HepG2 (cell line): ENCODE results near the gene VSTM5. TPM values are rescaled to one million over a fixed set of nuclear protein-coding genes. Genes with fewer than 3 reads are reported as not detected.

Experiments used
- AGO2 ChIP-seq: fragments of 200-400 bp; formaldehyde crosslinking; optimal IDR thresholded peaks from 2 replicates; pipeline ENCODE3; 2017; ENCODE audit warnings: mild to moderate bottlenecking, low read depth, low read length, moderate library complexity
- ESRRA ChIP-seq: sonication (generic); formaldehyde crosslinking; IDR thresholded peaks from 2 replicates; pipeline ENCODE4 v1.5.1; 2020; ENCODE audit warnings: mild to moderate bottlenecking, low read depth, missing genetic modification reagents
- HDAC2 ChIP-seq: sonication (generic); formaldehyde crosslinking; IDR thresholded peaks from 2 replicates; pipeline ENCODE4 v1.4.0; 2020; ENCODE audit warnings: missing genetic modification reagents
- HOXA7 ChIP-seq: sonication (generic); formaldehyde crosslinking; IDR thresholded peaks from 2 replicates; pipeline ENCODE4 v1.8.1; 2022; ENCODE audit warnings: mild to moderate bottlenecking, missing genetic modification reagents, moderate library complexity
- ISL2 ChIP-seq: sonication (generic); formaldehyde crosslinking; IDR thresholded peaks from 2 replicates; pipeline ENCODE4 v1.5.0; 2020; ENCODE audit warnings: missing genetic modification reagents
- MAFG ChIP-seq: sonication (generic); formaldehyde crosslinking; IDR thresholded peaks from 2 replicates; pipeline ENCODE4 v1.5.1; 2020; ENCODE audit warnings: mild to moderate bottlenecking, missing genetic modification reagents
- MBNL3 ChIP-seq: fragments of 250-450 bp; sonication (Bioruptor Pico); conservative IDR thresholded peaks from 2 replicates; pipeline ENCODE4 v1.8.0; 2022; ENCODE audit warnings: mild to moderate bottlenecking, inconsistent platforms
- NR1H2 ChIP-seq: sonication (generic); formaldehyde crosslinking; IDR thresholded peaks from 2 replicates; pipeline ENCODE4 v1.8.1; 2022; ENCODE audit warnings: low read depth, missing genetic modification reagents, borderline replicate concordance
- XBP1 ChIP-seq: sonication (generic); formaldehyde crosslinking; IDR thresholded peaks from 2 replicates; pipeline ENCODE4 v1.5.0; 2020; ENCODE audit warnings: missing genetic modification reagents
- ZFP90 ChIP-seq: sonication (generic); formaldehyde crosslinking; IDR thresholded peaks from 2 replicates; pipeline ENCODE4 v1.8.0; 2022; ENCODE audit warnings: missing genetic modification reagents, mild to moderate bottlenecking, inconsistent platforms, borderline replicate concordance
- ZNF441 ChIP-seq: sonication (generic); formaldehyde crosslinking; IDR thresholded peaks from 2 replicates; pipeline ENCODE4 v1.7.0; 2021; ENCODE audit warnings: missing genetic modification reagents, borderline replicate concordance
- ZNF484 ChIP-seq: sonication (generic); formaldehyde crosslinking; IDR thresholded peaks from 2 replicates; pipeline ENCODE4 v1.5.1; 2020; ENCODE audit warnings: mild to moderate bottlenecking, low read depth, missing genetic modification reagents, borderline replicate concordance
- ZNF563 ChIP-seq: sonication (generic); formaldehyde crosslinking; IDR thresholded peaks from 2 replicates; pipeline ENCODE4 v1.8.0; 2022; ENCODE audit warnings: mild to moderate bottlenecking, moderate library complexity, missing genetic modification reagents
- ZNF569 ChIP-seq: sonication (generic); formaldehyde crosslinking; IDR thresholded peaks from 2 replicates; pipeline ENCODE4 v1.5.0; 2020; ENCODE audit warnings: mild to moderate bottlenecking, missing genetic modification reagents, moderate library complexity, borderline replicate concordance
- ZNF780A ChIP-seq: sonication (generic); formaldehyde crosslinking; IDR thresholded peaks from 2 replicates; pipeline ENCODE4 v1.8.0; 2022; ENCODE audit warnings: mild to moderate bottlenecking, missing genetic modification reagents, moderate library complexity
- ZNF788 ChIP-seq: sonication (generic); formaldehyde crosslinking; IDR thresholded peaks from 2 replicates; pipeline ENCODE4 v1.5.0; 2020; ENCODE audit warnings: mild to moderate bottlenecking, missing genetic modification reagents, borderline replicate concordance
- polyA plus RNA-seq, 8 experiments: library from polyadenylated mRNA; depleted of rRNA in 3 of 8; stranded (reverse) in 7 of 8; unstranded in 1 of 8; fragments of >200 nt; fragmentation: Illumina TruSeq in 4 of 8; extraction: Trizol in 4 of 8; gene quantifications; 2 replicates each; pipeline versions ENCODE4 v1.2.1 to v1.2.3, GENCODE V29; 2011 to 2016; ENCODE audit warnings: low read depth in 4 of 8, missing spikeins in 1 of 8, mixed read lengths in 1 of 8; ENCODE audit not compliant: insufficient read depth in 1 of 8
- total RNA-seq, 5 experiments: library from RNA; depleted of rRNA; stranded (reverse); fragments of >200 nt; fragmentation: Illumina TruSeq; extraction: Trizol; gene quantifications; 2 replicates each; pipeline ENCODE4 v1.2.3, GENCODE V29; 2016; ENCODE audit warnings: low read depth in 1 of 5
- TF ChIP-seq, protein P1 (sequence below): sonication (generic); formaldehyde crosslinking; IDR thresholded peaks from 2 replicates; pipeline ENCODE4 v1.5.1; 2020; ENCODE audit warnings: mild to moderate bottlenecking, missing genetic modification reagents, moderate library complexity
- TF ChIP-seq, protein P2 (sequence below): sonication (generic); formaldehyde crosslinking; IDR thresholded peaks from 2 replicates; pipeline ENCODE4 v1.4.0; 2020; ENCODE audit warnings: missing genetic modification reagents
- TF ChIP-seq, protein P3 (sequence below): sonication (generic); formaldehyde crosslinking; IDR thresholded peaks from 2 replicates; pipeline ENCODE4 v1.4.0; 2020; ENCODE audit warnings: missing genetic modification reagents
- TF ChIP-seq, protein P4 (sequence below): sonication (generic); formaldehyde crosslinking; IDR thresholded peaks from 2 replicates; pipeline ENCODE4 v1.4.0; 2020; ENCODE audit warnings: missing genetic modification reagents

VSTM5 gene
- total and polyA plus RNA-seq, 2 of the 13 experiments (the other 11 are each of a cell fraction or from before 2014, with no cell fraction given): not detected

DNA sequence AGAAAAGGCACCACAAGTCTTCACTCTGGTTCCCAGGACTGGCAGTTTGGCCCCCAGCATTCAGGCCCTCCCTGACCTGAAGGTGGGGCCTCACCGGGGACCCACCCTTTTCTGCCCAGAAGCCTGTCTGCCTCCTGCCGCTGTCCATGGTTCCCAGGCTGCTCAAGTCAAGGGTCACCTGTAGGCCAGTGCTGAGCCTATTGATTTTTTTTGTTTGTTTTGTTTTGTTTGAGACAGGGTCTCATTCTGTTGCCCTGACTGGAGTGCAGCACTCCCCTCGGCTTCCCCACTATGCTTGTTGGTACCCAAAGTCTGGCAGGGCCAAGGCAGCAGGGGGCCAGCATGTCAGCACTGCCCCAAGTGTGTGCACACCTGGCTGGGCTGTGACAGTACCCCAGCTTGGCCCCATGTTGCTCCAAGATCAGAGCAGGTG is 77.4 kb downstream of the VSTM5 start (continued):
- TF ChIP-seq, protein P1, sequence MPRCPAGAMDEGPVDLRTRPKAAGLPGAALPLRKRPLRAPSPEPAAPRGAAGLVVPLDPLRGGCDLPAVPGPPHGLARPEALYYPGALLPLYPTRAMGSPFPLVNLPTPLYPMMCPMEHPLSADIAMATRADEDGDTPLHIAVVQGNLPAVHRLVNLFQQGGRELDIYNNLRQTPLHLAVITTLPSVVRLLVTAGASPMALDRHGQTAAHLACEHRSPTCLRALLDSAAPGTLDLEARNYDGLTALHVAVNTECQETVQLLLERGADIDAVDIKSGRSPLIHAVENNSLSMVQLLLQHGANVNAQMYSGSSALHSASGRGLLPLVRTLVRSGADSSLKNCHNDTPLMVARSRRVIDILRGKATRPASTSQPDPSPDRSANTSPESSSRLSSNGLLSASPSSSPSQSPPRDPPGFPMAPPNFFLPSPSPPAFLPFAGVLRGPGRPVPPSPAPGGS: 0 out of 2 replicates have a peak, but pooled peaks have one; percentile 36
- TF ChIP-seq ZNF569 (CRISPR knock-in tag) (no peak), XBP1 (CRISPR knock-in tag) (no peak), ZNF563 (CRISPR knock-in tag) (0 out of 2 replicates have a peak, but pooled peaks have one; percentile 66), ZNF441 (CRISPR knock-in tag) (0 out of 2 replicates have a peak, but pooled peaks have one; percentile 69), ESRRA (CRISPR knock-in tag) (peak; percentile 55; the same call in 1 of the 2 replicates), MAFG (CRISPR knock-in tag) (no peak), NR1H2 (CRISPR knock-in tag) (peak; percentile 58; the same call in 1 of the 2 replicates), ZNF484 (CRISPR knock-in tag) (peak; percentile 83; the same call in 1 of the 2 replicates), HDAC2 (CRISPR knock-in tag) (peak; percentile 82; the same call in 1 of the 2 replicates), ZFP90 (CRISPR knock-in tag) (peak; percentile 60; the same call in 1 of the 2 replicates), ZNF788 (peak; percentile 61; the same call in 1 of the 2 replicates), ZNF780A (no peak), AGO2 (no peak), MBNL3 (CRISPR knock-in tag) (no peak), HOXA7 (CRISPR knock-in tag) (no peak), ISL2 (CRISPR knock-in tag) (no peak)
- TF ChIP-seq, protein P2, sequence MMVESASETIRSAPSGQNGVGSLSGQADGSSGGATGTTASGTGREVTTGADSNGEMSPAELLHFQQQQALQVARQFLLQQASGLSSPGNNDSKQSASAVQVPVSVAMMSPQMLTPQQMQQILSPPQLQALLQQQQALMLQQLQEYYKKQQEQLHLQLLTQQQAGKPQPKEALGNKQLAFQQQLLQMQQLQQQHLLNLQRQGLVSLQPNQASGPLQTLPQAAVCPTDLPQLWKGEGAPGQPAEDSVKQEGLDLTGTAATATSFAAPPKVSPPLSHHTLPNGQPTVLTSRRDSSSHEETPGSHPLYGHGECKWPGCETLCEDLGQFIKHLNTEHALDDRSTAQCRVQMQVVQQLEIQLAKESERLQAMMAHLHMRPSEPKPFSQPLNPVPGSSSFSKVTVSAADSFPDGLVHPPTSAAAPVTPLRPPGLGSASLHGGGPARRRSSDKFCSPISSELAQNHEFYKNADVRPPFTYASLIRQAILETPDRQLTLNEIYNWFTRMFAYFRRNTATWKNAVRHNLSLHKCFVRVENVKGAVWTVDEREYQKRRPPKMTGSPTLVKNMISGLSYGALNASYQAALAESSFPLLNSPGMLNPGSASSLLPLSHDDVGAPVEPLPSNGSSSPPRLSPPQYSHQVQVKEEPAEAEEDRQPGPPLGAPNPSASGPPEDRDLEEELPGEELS (CRISPR knock-in tag): peak; percentile 71
- TF ChIP-seq, protein P3, sequence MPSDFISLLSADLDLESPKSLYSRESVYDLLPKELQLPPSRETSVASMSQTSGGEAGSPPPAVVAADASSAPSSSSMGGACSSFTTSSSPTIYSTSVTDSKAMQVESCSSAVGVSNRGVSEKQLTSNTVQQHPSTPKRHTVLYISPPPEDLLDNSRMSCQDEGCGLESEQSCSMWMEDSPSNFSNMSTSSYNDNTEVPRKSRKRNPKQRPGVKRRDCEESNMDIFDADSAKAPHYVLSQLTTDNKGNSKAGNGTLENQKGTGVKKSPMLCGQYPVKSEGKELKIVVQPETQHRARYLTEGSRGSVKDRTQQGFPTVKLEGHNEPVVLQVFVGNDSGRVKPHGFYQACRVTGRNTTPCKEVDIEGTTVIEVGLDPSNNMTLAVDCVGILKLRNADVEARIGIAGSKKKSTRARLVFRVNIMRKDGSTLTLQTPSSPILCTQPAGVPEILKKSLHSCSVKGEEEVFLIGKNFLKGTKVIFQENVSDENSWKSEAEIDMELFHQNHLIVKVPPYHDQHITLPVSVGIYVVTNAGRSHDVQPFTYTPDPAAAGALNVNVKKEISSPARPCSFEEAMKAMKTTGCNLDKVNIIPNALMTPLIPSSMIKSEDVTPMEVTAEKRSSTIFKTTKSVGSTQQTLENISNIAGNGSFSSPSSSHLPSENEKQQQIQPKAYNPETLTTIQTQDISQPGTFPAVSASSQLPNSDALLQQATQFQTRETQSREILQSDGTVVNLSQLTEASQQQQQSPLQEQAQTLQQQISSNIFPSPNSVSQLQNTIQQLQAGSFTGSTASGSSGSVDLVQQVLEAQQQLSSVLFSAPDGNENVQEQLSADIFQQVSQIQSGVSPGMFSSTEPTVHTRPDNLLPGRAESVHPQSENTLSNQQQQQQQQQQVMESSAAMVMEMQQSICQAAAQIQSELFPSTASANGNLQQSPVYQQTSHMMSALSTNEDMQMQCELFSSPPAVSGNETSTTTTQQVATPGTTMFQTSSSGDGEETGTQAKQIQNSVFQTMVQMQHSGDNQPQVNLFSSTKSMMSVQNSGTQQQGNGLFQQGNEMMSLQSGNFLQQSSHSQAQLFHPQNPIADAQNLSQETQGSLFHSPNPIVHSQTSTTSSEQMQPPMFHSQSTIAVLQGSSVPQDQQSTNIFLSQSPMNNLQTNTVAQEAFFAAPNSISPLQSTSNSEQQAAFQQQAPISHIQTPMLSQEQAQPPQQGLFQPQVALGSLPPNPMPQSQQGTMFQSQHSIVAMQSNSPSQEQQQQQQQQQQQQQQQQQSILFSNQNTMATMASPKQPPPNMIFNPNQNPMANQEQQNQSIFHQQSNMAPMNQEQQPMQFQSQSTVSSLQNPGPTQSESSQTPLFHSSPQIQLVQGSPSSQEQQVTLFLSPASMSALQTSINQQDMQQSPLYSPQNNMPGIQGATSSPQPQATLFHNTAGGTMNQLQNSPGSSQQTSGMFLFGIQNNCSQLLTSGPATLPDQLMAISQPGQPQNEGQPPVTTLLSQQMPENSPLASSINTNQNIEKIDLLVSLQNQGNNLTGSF (CRISPR knock-in tag): no peak
- TF ChIP-seq, protein P4, sequence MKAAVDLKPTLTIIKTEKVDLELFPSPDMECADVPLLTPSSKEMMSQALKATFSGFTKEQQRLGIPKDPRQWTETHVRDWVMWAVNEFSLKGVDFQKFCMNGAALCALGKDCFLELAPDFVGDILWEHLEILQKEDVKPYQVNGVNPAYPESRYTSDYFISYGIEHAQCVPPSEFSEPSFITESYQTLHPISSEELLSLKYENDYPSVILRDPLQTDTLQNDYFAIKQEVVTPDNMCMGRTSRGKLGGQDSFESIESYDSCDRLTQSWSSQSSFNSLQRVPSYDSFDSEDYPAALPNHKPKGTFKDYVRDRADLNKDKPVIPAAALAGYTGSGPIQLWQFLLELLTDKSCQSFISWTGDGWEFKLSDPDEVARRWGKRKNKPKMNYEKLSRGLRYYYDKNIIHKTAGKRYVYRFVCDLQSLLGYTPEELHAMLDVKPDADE (CRISPR knock-in tag): no peak
